ENCODE results near the gene SIN3A. TPM values are rescaled to one million over a fixed set of nuclear protein-coding genes. Genes with fewer than 3 reads are reported as not detected.
"Not testable (repeated sequence)": the region's sequence is repeated elsewhere in the genome, so short reads cannot be mapped to it uniquely, and the experiment has no call there.

Gene SIN3A
- total and polyA plus RNA-seq, 2 of the 8 experiments (the other 6 are each of a cell fraction or from before 2014, with no cell fraction given), result 69.5 to 109 TPM

DNA sequence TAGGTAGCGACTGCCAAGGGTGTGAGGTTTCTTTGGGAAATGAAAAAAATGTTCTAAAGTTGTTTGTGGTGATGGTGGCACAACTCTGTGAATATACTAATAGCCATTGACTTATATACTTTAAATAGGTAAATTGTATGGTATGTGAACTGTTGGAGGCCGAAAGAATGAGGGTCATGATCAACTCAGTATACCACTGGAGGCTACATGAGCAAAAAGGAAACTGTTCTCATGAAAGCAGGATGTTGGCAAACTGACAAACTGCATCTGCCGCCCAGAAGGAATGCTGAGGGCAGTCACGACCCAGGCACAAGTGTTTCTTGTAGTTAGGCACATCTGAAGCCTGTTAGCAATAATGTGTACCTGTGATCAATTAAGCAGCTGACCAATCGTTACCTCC lies 32.1 kb upstream of the SIN3A start:
- H3K79me1 ChIP-seq (ENCODE audit: low read depth, low read length); H3K27me3 ChIP-seq (replicated peaks in 1 of 4; ENCODE audit: control insufficient read depth in 3 of 4, extremely low read depth in 1 of 4, insufficient read depth in 3 of 4, low read length in 3 of 4); H3K9ac ChIP-seq (replicated peaks in 1 of 4; ENCODE audit: extremely low read depth in 1 of 4, low read depth in 3 of 4, low read length in 3 of 4); H3K4me2 ChIP-seq (ENCODE audit: insufficient read depth in 1 of 2, low read depth in 2 of 2, low read length in 2 of 2); H3K23me2 ChIP-seq (ENCODE audit: low read depth, low read length); H2AFZ ChIP-seq (ENCODE audit: low read length); DNase-seq (ENCODE audit: low read depth in 1 of 2, low spot score in 2 of 2); H2BK20ac ChIP-seq (ENCODE audit: low read length); H2BK120ac ChIP-seq (replicated peaks; ENCODE audit: low read depth, low read length); H3K9me3 ChIP-seq (ENCODE audit: insufficient read depth in 2 of 2, low read depth in 1 of 2, low read length in 1 of 2); H3K4ac ChIP-seq (replicated peaks; ENCODE audit: insufficient read length, low read depth, low read length); H2AK5ac ChIP-seq (ENCODE audit: low read depth, low read length); H4K8ac ChIP-seq (ENCODE audit: extremely low read depth, insufficient read depth, low read length); H3K4me1 ChIP-seq (replicated peaks in 1 of 4; ENCODE audit: control insufficient read depth in 3 of 4, insufficient read depth in 4 of 4, low read length in 3 of 4); H3K23ac ChIP-seq (ENCODE audit: insufficient read length); H2BK12ac ChIP-seq (ENCODE audit: low read depth, low read length); H3K18ac ChIP-seq (ENCODE audit: extremely low read depth, low read length); H3K14ac ChIP-seq (ENCODE audit: insufficient read length); H4K91ac ChIP-seq (replicated peaks; ENCODE audit: insufficient read length, low read length); H3K56ac ChIP-seq (replicated peaks; ENCODE audit: insufficient read length, low read depth, low read length); H2BK15ac ChIP-seq (ENCODE audit: low read length); H3K27ac ChIP-seq (ENCODE audit: low read depth, low read length); H4K5ac ChIP-seq (ENCODE audit: insufficient read length, low read depth, low read length); FAIRE-seq; H3K4me3 ChIP-seq (ENCODE audit: extremely low read depth in 1 of 4, insufficient read depth in 2 of 4, low read depth in 3 of 4, low read length in 4 of 4); POLR2A ChIA-PET (ENCODE audit: partially characterized antibody); H2BK5ac ChIP-seq (ENCODE audit: low read depth, low read length); H3K79me2 ChIP-seq (ENCODE audit: control insufficient read depth in 1 of 2, insufficient read depth in 2 of 2, low read length in 2 of 2); H4K20me1 ChIP-seq (replicated peaks in 1 of 2; ENCODE audit: control insufficient read depth in 1 of 2, insufficient read depth in 2 of 2, low read length in 2 of 2); CTCF ChIA-PET (ENCODE audit: partially characterized antibody): not testable (repeated sequence)
- peaks cover 5 to 45% (median 27%) of the 10 kb centered on the region in 4 experiments for H3K36me3 ChIP-seq (ENCODE audit: control insufficient read depth in 2 of 4, insufficient read depth in 4 of 4, low read length in 3 of 4)
- WGBS, 2 experiments (ENCODE audit: extremely low coverage in 1 of 2, insufficient coverage in 1 of 2, insufficient read length in 1 of 2, insufficient replicate concordance in 2 of 2, low coverage in 1 of 2, low lambda C conversion rate in 2 of 2, missing lambda C conversion rate in 1 of 2), result 92% methylated on average over 5 of the region's 5 CpGs; no CpG with 5 or more reads in 1 of the 2 experiments

All from H1 (cell line).